Naive B cell (primary cell): ENCODE results near the gene THADA. TPM values are rescaled to one million over a fixed set of nuclear protein-coding genes. Genes with fewer than 3 reads are reported as not detected.
A peak's percentile ranks its signal among the peaks of the same experiment; 100 is the strongest.
"Not testable (repeated sequence)": the region's sequence is repeated elsewhere in the genome, so short reads cannot be mapped to it uniquely, and the experiment has no call there.

ENCODE experiments used
- ATAC-seq, 2 donors: fragments of 150-1000 bp; cut with Tn5 transposase; 2 replicates each; pipeline ENCODE4 v1.10.0; 2021; ENCODE audit warnings: low read depth in 2 of 2, mild to moderate bottlenecking in 2 of 2, moderate library complexity in 2 of 2
- DNase-seq: peaks from one replicate; pipeline ENCODE4 v3.0.0; 2022
- H3K27ac Mint-ChIP-seq, 6 donors: one replicate each; pipeline ENCODE4 v1.8.0; 2020 to 2022; ENCODE audit warnings: mild to moderate bottlenecking in 6 of 6, mixed read lengths in 6 of 6, moderate library complexity in 5 of 6, inconsistent platforms in 2 of 6
- H3K27me3 Mint-ChIP-seq, 3 donors: one replicate each; pipeline ENCODE4 v1.8.0; 2021 to 2022; ENCODE audit warnings: mixed read lengths in 3 of 3, mild to moderate bottlenecking in 1 of 3
- H3K36me3 Mint-ChIP-seq, 2 donors: one replicate each; pipeline ENCODE4 v1.8.0; 2020 to 2022; ENCODE audit warnings: mixed read lengths in 2 of 2, inconsistent platforms in 1 of 2, mild to moderate bottlenecking in 1 of 2
- H3K4me1 Mint-ChIP-seq, 3 donors: one replicate each; pipeline ENCODE4 v1.8.0; 2020 to 2022; ENCODE audit warnings: mixed read lengths in 3 of 3, inconsistent platforms in 1 of 3, mild to moderate bottlenecking in 1 of 3, moderate library complexity in 1 of 3
- H3K4me3 Mint-ChIP-seq, 8 donors: one replicate each; pipeline ENCODE4 v1.8.0; 2020 to 2022; ENCODE audit warnings: mild to moderate bottlenecking in 8 of 8, mixed read lengths in 8 of 8, moderate library complexity in 8 of 8, inconsistent platforms in 2 of 8
- H3K9me3 Mint-ChIP-seq, 7 donors: one replicate each; pipeline ENCODE4 v1.8.0; 2020 to 2022; ENCODE audit warnings: mixed read lengths in 7 of 7, mild to moderate bottlenecking in 5 of 7, inconsistent platforms in 2 of 7, moderate library complexity in 1 of 7
- polyA plus RNA-seq, 6 donors: library from polyadenylated mRNA; unstranded; fragments of 300-500 nt; fragmentation: Illumina TruSeq; gene quantifications; one replicate each; pipeline ENCODE4 v1.2.3, GENCODE V29; 2021; ENCODE audit warnings: low read depth in 6 of 6

THADA gene
- polyA plus RNA-seq, 6 donors from 2014 or later: 8.3 to 20.2 (median 13.0) TPM

GRCh38 chr2:43548381-43548780 lies 47.5 kb downstream of the THADA start:
- not testable (repeated sequence) for H3K4me3 Mint-ChIP-seq, DNase-seq, H3K9me3 Mint-ChIP-seq, H3K27ac Mint-ChIP-seq, ATAC-seq, H3K4me1 Mint-ChIP-seq, H3K27me3 Mint-ChIP-seq
- H3K36me3 Mint-ChIP-seq: peaks cover 20 to 36% of the 10 kb centered on the region in 2 donors

- Mint-ChIP-seq H3K36me3 (no peaks in the 10 kb centered on the region), H3K4me1 (peaks cover 7 to 16% (median 7%) of the 10 kb centered on the region in 3 donors), H3K27me3 (no peaks in the 10 kb centered on the region), H3K9me3 (no peaks in the 10 kb centered on the region), H3K27ac (no peak overlapping the region), H3K4me3 (no peak overlapping the region)
- ATAC-seq (peak; percentile 56 to 58), DNase-seq (peak; percentile 42)
These were observed 53.4 kb downstream of the THADA start for GRCh38 chr2:43542285-43542933.

GRCh38 chr2:43541165-43541564 lies 54.7 kb downstream of the THADA start:
- ATAC-seq (no peak), DNase-seq (no peak)
- peak overlapping the region in 1 of 6 donors; percentile 24 for H3K27ac Mint-ChIP-seq
- no peaks in the 10 kb centered on the region for H3K9me3 Mint-ChIP-seq
- no peak overlapping the region for H3K4me3 Mint-ChIP-seq
- peaks cover 13 to 24% (median 15%) of the 10 kb centered on the region in 3 donors for H3K4me1 Mint-ChIP-seq
- H3K27me3 Mint-ChIP-seq: no peaks in the 10 kb centered on the region
- H3K36me3 Mint-ChIP-seq: no peaks in the 10 kb centered on the region

- H3K27me3 Mint-ChIP-seq: no peaks in the 10 kb centered on the region
- DNase-seq (no peak), ATAC-seq (no peak)
- H3K36me3 Mint-ChIP-seq: no peaks in the 10 kb centered on the region
- no peak overlapping the region for H3K4me3 Mint-ChIP-seq
- H3K9me3 Mint-ChIP-seq: no peaks in the 10 kb centered on the region
- peak overlapping the region in 2 of 6 donors; percentile 33 to 96 for H3K27ac Mint-ChIP-seq
- peaks cover 13 to 29% (median 15%) of the 10 kb centered on the region in 3 donors for H3K4me1 Mint-ChIP-seq
These were observed 55.6 kb downstream of the THADA start for GRCh38 chr2:43540021-43540779.

GRCh38 chr2:43539436-43539835 lies 56.4 kb downstream of the THADA start:
- Mint-ChIP-seq H3K4me1 (peaks cover 13 to 30% (median 15%) of the 10 kb centered on the region in 3 donors), H3K4me3 (no peak overlapping the region), H3K27me3 (no peaks in the 10 kb centered on the region), H3K9me3 (no peaks in the 10 kb centered on the region), H3K36me3 (no peaks in the 10 kb centered on the region), H3K27ac (peak overlapping the region in 1 of 6 donors; percentile 96)
- DNase-seq: no peak
- ATAC-seq: no peak

- Mint-ChIP-seq H3K36me3 (peaks cover 0 to 4% of the 10 kb centered on the region in 2 donors), H3K4me1 (peaks cover 13 to 30% (median 19%) of the 10 kb centered on the region in 3 donors), H3K4me3 (peak overlapping the region in 4 of 8 donors; percentile 22 to 71 (median 40)), H3K27me3 (no peaks in the 10 kb centered on the region), H3K27ac (peak overlapping the region; percentile 90 to 98 (median 96)), H3K9me3 (peaks cover 0 to 2% (median 0%) of the 10 kb centered on the region in 7 donors)
- no peak for ATAC-seq
- DNase-seq: no peak
These were observed 57.7 kb downstream of the THADA start for GRCh38 chr2:43538034-43538670.

- H3K4me3 Mint-ChIP-seq: peak overlapping the region; percentile 2 to 76 (median 51)
- peak; percentile 72 for DNase-seq
- peak overlapping the region; percentile 90 to 98 (median 96) for H3K27ac Mint-ChIP-seq
- H3K27me3 Mint-ChIP-seq: no peaks in the 10 kb centered on the region
- peaks cover 0 to 10% of the 10 kb centered on the region in 2 donors for H3K36me3 Mint-ChIP-seq
- peaks cover 0 to 2% (median 0%) of the 10 kb centered on the region in 7 donors for H3K9me3 Mint-ChIP-seq
- ATAC-seq: peak; percentile 98
- H3K4me1 Mint-ChIP-seq: peaks cover 13 to 32% (median 25%) of the 10 kb centered on the region in 3 donors
These were observed 58.7 kb downstream of the THADA start for GRCh38 chr2:43537137-43537536.

GRCh38 chr2:43534569-43534968 lies 61.3 kb downstream of the THADA start:
- no peak for ATAC-seq
- peaks cover 0 to 2% (median 0%) of the 10 kb centered on the region in 7 donors for H3K9me3 Mint-ChIP-seq
- no peak overlapping the region for H3K4me3 Mint-ChIP-seq
- peaks cover 13 to 33% (median 25%) of the 10 kb centered on the region in 3 donors for H3K4me1 Mint-ChIP-seq
- DNase-seq: no peak
- H3K27me3 Mint-ChIP-seq: no peaks in the 10 kb centered on the region
- peak overlapping the region in 4 of 6 donors; percentile 21 to 79 (median 52) for H3K27ac Mint-ChIP-seq
- H3K36me3 Mint-ChIP-seq: peaks cover 0 to 16% of the 10 kb centered on the region in 2 donors

GRCh38 chr2:43532572-43532971 lies 63.3 kb downstream of the THADA start:
- Mint-ChIP-seq H3K4me1 (peaks cover 6 to 20% (median 19%) of the 10 kb centered on the region in 3 donors), H3K27ac (peak overlapping the region in 5 of 6 donors; percentile 6 to 77 (median 33)), H3K36me3 (peaks cover 0 to 16% of the 10 kb centered on the region in 2 donors)
- not testable (repeated sequence) for H3K9me3 Mint-ChIP-seq, DNase-seq, H3K4me3 Mint-ChIP-seq, ATAC-seq, H3K27me3 Mint-ChIP-seq

GRCh38 chr2:43531251-43531650 lies 64.6 kb downstream of the THADA start:
- H3K27me3 Mint-ChIP-seq: no peaks in the 10 kb centered on the region
- H3K9me3 Mint-ChIP-seq: peaks cover 0 to 5% (median 0%) of the 10 kb centered on the region in 7 donors
- H3K4me3 Mint-ChIP-seq: no peak overlapping the region
- peaks cover 5 to 21% of the 10 kb centered on the region in 2 donors for H3K36me3 Mint-ChIP-seq
- peak overlapping the region in 2 of 6 donors; percentile 12 to 47 for H3K27ac Mint-ChIP-seq
- H3K4me1 Mint-ChIP-seq: peaks cover 0 to 11% (median 10%) of the 10 kb centered on the region in 3 donors
- ATAC-seq (no peak), DNase-seq (no peak)

GRCh38 chr2:43526994-43527393 lies 68.8 kb downstream of the THADA start:
- H3K27ac Mint-ChIP-seq: no peak overlapping the region
- H3K36me3 Mint-ChIP-seq: peaks cover 18 to 26% of the 10 kb centered on the region in 2 donors
- H3K4me3 Mint-ChIP-seq: no peak overlapping the region
- DNase-seq (no peak), ATAC-seq (no peak)
- no peaks in the 10 kb centered on the region for H3K27me3 Mint-ChIP-seq
- peaks cover 0 to 9% (median 0%) of the 10 kb centered on the region in 7 donors for H3K9me3 Mint-ChIP-seq
- peaks cover 3 to 12% (median 6%) of the 10 kb centered on the region in 3 donors for H3K4me1 Mint-ChIP-seq

GRCh38 chr2:43525506-43525905 lies 70.3 kb downstream of the THADA start:
- Mint-ChIP-seq H3K27ac (no peak overlapping the region), H3K36me3 (peaks cover 18 to 21% of the 10 kb centered on the region in 2 donors)

More at GRCh38 chr2:43525506-43525905, 70.3 kb downstream of the THADA start:
- DNase-seq: no peak
- H3K4me1 Mint-ChIP-seq: peaks cover 4 to 14% (median 5%) of the 10 kb centered on the region in 3 donors
- no peak overlapping the region for H3K4me3 Mint-ChIP-seq
- peaks cover 0 to 9% (median 0%) of the 10 kb centered on the region in 7 donors for H3K9me3 Mint-ChIP-seq
- no peak for ATAC-seq
- no peaks in the 10 kb centered on the region for H3K27me3 Mint-ChIP-seq
